Measurements from ENCODE around the gene ELK3.

The ELK3 gene

GRCh38 chr12:96213869-96214268 lies 19.7 kb downstream of the ELK3 start:
- DNase-seq, result no peak

GRCh38 chr12:96215919-96216273 lies 21.7 kb downstream of the ELK3 start:
- DNase-seq, result no peak

GRCh38 chr12:96218989-96219678 lies 25.0 kb downstream of the ELK3 start:
- DNase-seq, result no peak

GRCh38 chr12:96219700-96220206 lies 25.6 kb downstream of the ELK3 start:
- DNase-seq, result peak; percentile 90

- no peak for DNase-seq
Measured at GRCh38 chr12:96220902-96221301, 26.7 kb downstream of the ELK3 start.

GRCh38 chr12:96221391-96221790 lies 27.2 kb downstream of the ELK3 start:
- DNase-seq, result no peak

- no peak for DNase-seq
Measured at GRCh38 chr12:96223411-96224218, 29.4 kb downstream of the ELK3 start.

GRCh38 chr12:96224219-96224615 lies 30.0 kb downstream of the ELK3 start:
- DNase-seq, result no peak

- DNase-seq, result no peak
Measured at GRCh38 chr12:96225044-96225855, 31.1 kb downstream of the ELK3 start.

GRCh38 chr12:96225994-96226399 lies 31.8 kb downstream of the ELK3 start:
- no peak for DNase-seq

- DNase-seq, result no peak
Measured at GRCh38 chr12:96226401-96226800, 32.2 kb downstream of the ELK3 start.

GRCh38 chr12:96226801-96227348 lies 32.7 kb downstream of the ELK3 start:
- DNase-seq, result no peak

GRCh38 chr12:96227365-96228106 lies 33.4 kb downstream of the ELK3 start:
- no peak for DNase-seq

- DNase-seq, result no peak
Measured at GRCh38 chr12:96228566-96229248, 34.5 kb downstream of the ELK3 start.

GRCh38 chr12:96230646-96231045 lies 36.5 kb downstream of the ELK3 start:
- DNase-seq, result no peak

GRCh38 chr12:96233168-96233567 lies 39.0 kb downstream of the ELK3 start:
- no peak for DNase-seq

GRCh38 chr12:96233939-96234461 lies 39.8 kb downstream of the ELK3 start:
- DNase-seq, result no peak

GRCh38 chr12:96234591-96235483 lies 40.7 kb downstream of the ELK3 start:
- DNase-seq, result no peak

- no peak for DNase-seq
Measured at GRCh38 chr12:96235484-96235826, 41.3 kb downstream of the ELK3 start.

- DNase-seq, result no peak
Measured at GRCh38 chr12:96236221-96236822, 42.1 kb downstream of the ELK3 start.

Measured in NCI-H510A (cell line).